DMS53 (cell line): ENCODE measurements around the gene CHEK2.
"Not testable (repeated sequence)": the region's sequence is repeated elsewhere in the genome, so short reads cannot be mapped to it uniquely, and the experiment has no call there.

Source experiments
- DNase-seq: peaks from one replicate; lab custom pipeline; 2025; lab: John Stamatoyannopoulos, UW

CHEK2 gene

GRCh38 chr22:28741200-28741784 lies 328 bp downstream of the CHEK2 start:
- DNase-seq: no peak

- not testable (repeated sequence) for DNase-seq
Observed at GRCh38 chr22:28738876-28739275, 2.7 kb downstream of the CHEK2 start.

- no peak for DNase-seq
Observed at GRCh38 chr22:28737701-28738100, 3.9 kb downstream of the CHEK2 start.

GRCh38 chr22:28736301-28737155 lies 5.1 kb downstream of the CHEK2 start:
- no peak for DNase-seq

- DNase-seq: peak; percentile 26
Observed at GRCh38 chr22:28734393-28734792, 7.2 kb downstream of the CHEK2 start.

GRCh38 chr22:28730179-28730578 lies 11.4 kb downstream of the CHEK2 start:
- no peak for DNase-seq

GRCh38 chr22:28728621-28729313 lies 12.9 kb downstream of the CHEK2 start:
- no peak for DNase-seq

GRCh38 chr22:28728002-28728401 lies 13.6 kb downstream of the CHEK2 start:
- no peak for DNase-seq

- DNase-seq: no peak
Observed at GRCh38 chr22:28718044-28718443, 23.6 kb downstream of the CHEK2 start.

GRCh38 chr22:28716686-28717085 lies 24.9 kb downstream of the CHEK2 start:
- DNase-seq: no peak

GRCh38 chr22:28715611-28716010 lies 26.0 kb downstream of the CHEK2 start:
- no peak for DNase-seq

- no peak for DNase-seq
Observed at GRCh38 chr22:28714043-28714628, 27.5 kb downstream of the CHEK2 start.

- no peak for DNase-seq
Observed at GRCh38 chr22:28711820-28712777, 29.5 kb downstream of the CHEK2 start.

- no peak for DNase-seq
Observed at GRCh38 chr22:28711341-28711740, 30.3 kb downstream of the CHEK2 start.

GRCh38 chr22:28710576-28711191 lies 30.9 kb downstream of the CHEK2 start:
- peak; percentile 1 for DNase-seq

- no peak for DNase-seq
Observed at GRCh38 chr22:28710107-28710506, 31.5 kb downstream of the CHEK2 start.

GRCh38 chr22:28706845-28707244 lies 34.8 kb downstream of the CHEK2 start:
- DNase-seq: no peak

GRCh38 chr22:28703436-28703835 lies 38.2 kb downstream of the CHEK2 start:
- DNase-seq: no peak

- DNase-seq: no peak
Observed at GRCh38 chr22:28702891-28703290, 38.7 kb downstream of the CHEK2 start.

- not testable (repeated sequence) for DNase-seq
Observed at GRCh38 chr22:28693041-28693760, 48.4 kb downstream of the CHEK2 start.
